Esophagus muscularis mucosa (tissue), 3 donors: ENCODE data around the gene MARVELD2.

Source experiments
- CTCF ChIP-seq, 3 experiments: fragments of 200-600 bp in 2 of 3; fragments of 450-650 bp in 1 of 3; sonication (generic) in 2 of 3; IDR thresholded peaks; one replicate each; pipeline ENCODE4 v1.5.1; 2017 to 2019; ENCODE audit warnings: antibody characterized with exemption in 3 of 3, mild to moderate bottlenecking in 2 of 3, moderate library complexity in 1 of 3
- POLR2A ChIP-seq: fragments of 450-650 bp; IDR thresholded peaks from one replicate; pipeline ENCODE4 v1.6.1; 2017; ENCODE audit warnings: antibody characterized with exemption, moderate library complexity, mild to moderate bottlenecking, low read depth
- POLR2AphosphoS5 ChIP-seq, 2 donors: sonication (generic); formaldehyde crosslinking; IDR thresholded peaks; one replicate each; pipeline ENCODE4 v1.6.1; 2017; ENCODE audit warnings: antibody characterized with exemption in 2 of 2

DNA sequence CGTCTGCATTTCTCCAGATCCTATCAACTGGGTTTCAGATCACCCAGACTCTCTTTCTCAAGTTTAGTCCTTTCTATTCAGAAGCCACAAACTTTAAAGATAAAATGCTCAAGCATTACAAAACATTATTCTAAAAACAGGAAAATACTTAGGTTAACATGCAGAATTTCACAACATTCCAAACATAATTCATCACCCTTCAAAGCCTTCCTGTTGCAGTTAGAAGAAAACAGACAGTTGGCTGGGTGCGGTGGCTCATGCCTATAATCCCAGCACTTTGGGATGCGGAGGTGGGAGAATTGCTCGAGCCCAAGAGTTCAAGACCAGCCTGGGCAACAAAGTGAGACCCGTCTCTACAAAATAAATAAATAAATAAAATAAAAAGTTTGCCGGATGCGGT is 70.0 kb downstream of the MARVELD2 start:
- TF ChIP-seq CTCF (IDR thresholded peaks at IDR 0.05) (no peak), POLR2A (no peak), POLR2AphosphoS5 (IDR thresholded peaks at IDR 0.05) (no peak)
